ENCODE measurements around the gene TUBB2A.
A peak's percentile ranks its signal among the peaks of the same experiment; 100 is the strongest.
"Not testable (repeated sequence)": the region's sequence is repeated elsewhere in the genome, so short reads cannot be mapped to it uniquely, and the experiment has no call there.

The TUBB2A gene
- total RNA-seq, result 48.8 to 69.7 (median 60.2) reads per million in 3 donors

GRCh38 chr6:3157131-3157933 is at the start of gene TUBB2A:
Gene TUBB2A, minus strand, starts transcription at chr6:3157544. Its CDS starts 81 bp downstream, at chr6:3157463.
- H3K4me1 ChIP-seq (ENCODE audit: control insufficient read depth, insufficient read depth, low read length, poor library complexity, severe bottlenecking), result peaks cover 28% of the 10 kb centered on the region
- H3K27ac ChIP-seq (ENCODE audit: insufficient read depth, low read length, poor library complexity, severe bottlenecking), result peak within 1 kb of the TSS; percentile 86
- DNase-seq, result peak; percentile 77 to 87 (median 83)
- no peaks in the 10 kb centered on the region for H3K27me3 ChIP-seq (replicated peaks; ENCODE audit: control insufficient read depth, insufficient read depth, low read length, poor library complexity, severe bottlenecking)
- H3K36me3 ChIP-seq (ENCODE audit: control insufficient read depth, insufficient read depth, low read length), result no peaks in the 10 kb centered on the region
- H3K4me3 ChIP-seq (ENCODE audit: insufficient read depth, low read depth, low read length, poor library complexity, severe bottlenecking), result peak within 1 kb of the TSS; percentile 64
- no peaks in the 10 kb centered on the region for H3K9me3 ChIP-seq (ENCODE audit: control insufficient read depth, low read length)

- Histone ChIP-seq H3K4me3 (ENCODE audit: insufficient read depth, low read depth, low read length, poor library complexity, severe bottlenecking) (no peak overlapping the region), H3K9me3 (ENCODE audit: control insufficient read depth, low read length) (no peaks in the 10 kb centered on the region), H3K27ac (ENCODE audit: insufficient read depth, low read length, poor library complexity, severe bottlenecking) (no peak overlapping the region), H3K4me1 (ENCODE audit: control insufficient read depth, insufficient read depth, low read length, poor library complexity, severe bottlenecking) (peaks cover 5% of the 10 kb centered on the region), H3K36me3 (ENCODE audit: control insufficient read depth, insufficient read depth, low read length) (no peaks in the 10 kb centered on the region), H3K27me3 (replicated peaks; ENCODE audit: control insufficient read depth, insufficient read depth, low read length, poor library complexity, severe bottlenecking) (no peaks in the 10 kb centered on the region)
- no peak for DNase-seq
These were observed 49.1 kb upstream of the TUBB2A start for GRCh38 chr6:3206339-3207015.

- DNase-seq, result no peak
- Histone ChIP-seq H3K27me3 (replicated peaks; ENCODE audit: control insufficient read depth, insufficient read depth, low read length, poor library complexity, severe bottlenecking) (no peaks in the 10 kb centered on the region), H3K4me1 (ENCODE audit: control insufficient read depth, insufficient read depth, low read length, poor library complexity, severe bottlenecking) (peaks cover 5% of the 10 kb centered on the region), H3K4me3 (ENCODE audit: insufficient read depth, low read depth, low read length, poor library complexity, severe bottlenecking) (no peak overlapping the region), H3K36me3 (ENCODE audit: control insufficient read depth, insufficient read depth, low read length) (no peaks in the 10 kb centered on the region), H3K9me3 (ENCODE audit: control insufficient read depth, low read length) (no peaks in the 10 kb centered on the region), H3K27ac (ENCODE audit: insufficient read depth, low read length, poor library complexity, severe bottlenecking) (no peak overlapping the region)
These were observed 48.6 kb upstream of the TUBB2A start for GRCh38 chr6:3205913-3206312.

GRCh38 chr6:3204921-3205320 is 47.6 kb upstream of the TUBB2A start:
- H3K36me3 ChIP-seq (ENCODE audit: control insufficient read depth, insufficient read depth, low read length), result no peaks in the 10 kb centered on the region

GRCh38 chr6:3202999-3203696 is 45.8 kb upstream of the TUBB2A start:
- Histone ChIP-seq H3K9me3 (ENCODE audit: control insufficient read depth, low read length) (no peaks in the 10 kb centered on the region), H3K27me3 (replicated peaks; ENCODE audit: control insufficient read depth, insufficient read depth, low read length, poor library complexity, severe bottlenecking) (no peaks in the 10 kb centered on the region), H3K4me3 (ENCODE audit: insufficient read depth, low read depth, low read length, poor library complexity, severe bottlenecking) (no peak overlapping the region)

More at GRCh38 chr6:3204921-3205320, 47.6 kb upstream of the TUBB2A start:
- Histone ChIP-seq H3K27ac (ENCODE audit: insufficient read depth, low read length, poor library complexity, severe bottlenecking) (no peak overlapping the region), H3K4me3 (ENCODE audit: insufficient read depth, low read depth, low read length, poor library complexity, severe bottlenecking) (no peak overlapping the region), H3K27me3 (replicated peaks; ENCODE audit: control insufficient read depth, insufficient read depth, low read length, poor library complexity, severe bottlenecking) (no peaks in the 10 kb centered on the region), H3K9me3 (ENCODE audit: control insufficient read depth, low read length) (no peaks in the 10 kb centered on the region), H3K4me1 (ENCODE audit: control insufficient read depth, insufficient read depth, low read length, poor library complexity, severe bottlenecking) (peaks cover 5% of the 10 kb centered on the region)
- DNase-seq, result no peak

GRCh38 chr6:3201388-3201787 is 44.0 kb upstream of the TUBB2A start:
- no peaks in the 10 kb centered on the region for H3K27me3 ChIP-seq (replicated peaks; ENCODE audit: control insufficient read depth, insufficient read depth, low read length, poor library complexity, severe bottlenecking)
- DNase-seq, result no peak
- H3K9me3 ChIP-seq (ENCODE audit: control insufficient read depth, low read length), result no peaks in the 10 kb centered on the region
- no peaks in the 10 kb centered on the region for H3K4me1 ChIP-seq (ENCODE audit: control insufficient read depth, insufficient read depth, low read length, poor library complexity, severe bottlenecking)
- H3K27ac ChIP-seq (ENCODE audit: insufficient read depth, low read length, poor library complexity, severe bottlenecking), result no peak overlapping the region
- H3K36me3 ChIP-seq (ENCODE audit: control insufficient read depth, insufficient read depth, low read length), result no peaks in the 10 kb centered on the region
- H3K4me3 ChIP-seq (ENCODE audit: insufficient read depth, low read depth, low read length, poor library complexity, severe bottlenecking), result no peak overlapping the region

More at GRCh38 chr6:3202999-3203696, 45.8 kb upstream of the TUBB2A start:
- Histone ChIP-seq H3K36me3 (ENCODE audit: control insufficient read depth, insufficient read depth, low read length) (no peaks in the 10 kb centered on the region), H3K27ac (ENCODE audit: insufficient read depth, low read length, poor library complexity, severe bottlenecking) (no peak overlapping the region), H3K4me1 (ENCODE audit: control insufficient read depth, insufficient read depth, low read length, poor library complexity, severe bottlenecking) (no peaks in the 10 kb centered on the region)
- DNase-seq, result no peak

GRCh38 chr6:3200682-3201081 is 43.3 kb upstream of the TUBB2A start:
- H3K4me3 ChIP-seq (ENCODE audit: insufficient read depth, low read depth, low read length, poor library complexity, severe bottlenecking), result no peak overlapping the region
- H3K9me3 ChIP-seq (ENCODE audit: control insufficient read depth, low read length), result no peaks in the 10 kb centered on the region
- DNase-seq, result no peak
- H3K4me1 ChIP-seq (ENCODE audit: control insufficient read depth, insufficient read depth, low read length, poor library complexity, severe bottlenecking), result no peaks in the 10 kb centered on the region
- no peak overlapping the region for H3K27ac ChIP-seq (ENCODE audit: insufficient read depth, low read length, poor library complexity, severe bottlenecking)
- no peaks in the 10 kb centered on the region for H3K27me3 ChIP-seq (replicated peaks; ENCODE audit: control insufficient read depth, insufficient read depth, low read length, poor library complexity, severe bottlenecking)
- H3K36me3 ChIP-seq (ENCODE audit: control insufficient read depth, insufficient read depth, low read length), result no peaks in the 10 kb centered on the region

GRCh38 chr6:3199382-3199781 is 42.0 kb upstream of the TUBB2A start:
- no peaks in the 10 kb centered on the region for H3K27me3 ChIP-seq (replicated peaks; ENCODE audit: control insufficient read depth, insufficient read depth, low read length, poor library complexity, severe bottlenecking)
- H3K9me3 ChIP-seq (ENCODE audit: control insufficient read depth, low read length), result no peaks in the 10 kb centered on the region
- no peak overlapping the region for H3K27ac ChIP-seq (ENCODE audit: insufficient read depth, low read length, poor library complexity, severe bottlenecking)
- H3K4me3 ChIP-seq (ENCODE audit: insufficient read depth, low read depth, low read length, poor library complexity, severe bottlenecking), result no peak overlapping the region
- H3K4me1 ChIP-seq (ENCODE audit: control insufficient read depth, insufficient read depth, low read length, poor library complexity, severe bottlenecking), result no peaks in the 10 kb centered on the region
- DNase-seq, result no peak
- no peaks in the 10 kb centered on the region for H3K36me3 ChIP-seq (ENCODE audit: control insufficient read depth, insufficient read depth, low read length)

GRCh38 chr6:3197734-3198133 is 40.4 kb upstream of the TUBB2A start:
- H3K4me3 ChIP-seq (ENCODE audit: insufficient read depth, low read depth, low read length, poor library complexity, severe bottlenecking); H3K27ac ChIP-seq (ENCODE audit: insufficient read depth, low read length, poor library complexity, severe bottlenecking); DNase-seq; H3K4me1 ChIP-seq (ENCODE audit: control insufficient read depth, insufficient read depth, low read length, poor library complexity, severe bottlenecking); H3K36me3 ChIP-seq (ENCODE audit: control insufficient read depth, insufficient read depth, low read length); H3K27me3 ChIP-seq (replicated peaks; ENCODE audit: control insufficient read depth, insufficient read depth, low read length, poor library complexity, severe bottlenecking); H3K9me3 ChIP-seq (ENCODE audit: control insufficient read depth, low read length): not testable (repeated sequence)

GRCh38 chr6:3196770-3197169 is 39.4 kb upstream of the TUBB2A start:
- DNase-seq, result no peak
- Histone ChIP-seq H3K27me3 (replicated peaks; ENCODE audit: control insufficient read depth, insufficient read depth, low read length, poor library complexity, severe bottlenecking) (no peaks in the 10 kb centered on the region), H3K9me3 (ENCODE audit: control insufficient read depth, low read length) (no peaks in the 10 kb centered on the region), H3K4me3 (ENCODE audit: insufficient read depth, low read depth, low read length, poor library complexity, severe bottlenecking) (no peak overlapping the region), H3K36me3 (ENCODE audit: control insufficient read depth, insufficient read depth, low read length) (no peaks in the 10 kb centered on the region), H3K4me1 (ENCODE audit: control insufficient read depth, insufficient read depth, low read length, poor library complexity, severe bottlenecking) (no peaks in the 10 kb centered on the region), H3K27ac (ENCODE audit: insufficient read depth, low read length, poor library complexity, severe bottlenecking) (no peak overlapping the region)

Measured in effector memory CD4-positive, alpha-beta T cell (primary cell).